22Rv1 (cell line): Measurements from ENCODE around the gene PLAC9.

Experiments used
- CTCF ChIP-seq: fragments of 450-650 bp; IDR thresholded peaks from 2 replicates; pipeline ENCODE4 v1.5.1; 2017; ENCODE audit warnings: mild to moderate bottlenecking
- ZFX ChIP-seq: fragments of 450-650 bp; IDR thresholded peaks from 2 replicates; pipeline ENCODE4 v1.6.1; 2017; ENCODE audit warnings: antibody characterized with exemption, borderline replicate concordance

GRCh38 chr10:80131499-80131901 is 1.0 kb upstream of the PLAC9 start:
- TF ChIP-seq CTCF (no peak), ZFX (no peak)
